Mammary microvascular endothelial cell (primary cell): ENCODE measurements around the gene DEDD. TPM values are rescaled to one million over a fixed set of nuclear protein-coding genes. Genes with fewer than 3 reads are reported as not detected.

ENCODE experiments used
- total RNA-seq: library from RNA; depleted of rRNA; stranded (reverse); fragments of >200 nt; gene quantifications from 2 replicates; pipeline ENCODE4 v1.2.3, GENCODE V29; 2015

The DEDD gene, protein sequence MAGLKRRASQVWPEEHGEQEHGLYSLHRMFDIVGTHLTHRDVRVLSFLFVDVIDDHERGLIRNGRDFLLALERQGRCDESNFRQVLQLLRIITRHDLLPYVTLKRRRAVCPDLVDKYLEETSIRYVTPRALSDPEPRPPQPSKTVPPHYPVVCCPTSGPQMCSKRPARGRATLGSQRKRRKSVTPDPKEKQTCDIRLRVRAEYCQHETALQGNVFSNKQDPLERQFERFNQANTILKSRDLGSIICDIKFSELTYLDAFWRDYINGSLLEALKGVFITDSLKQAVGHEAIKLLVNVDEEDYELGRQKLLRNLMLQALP
- 19.4 and 31.8 TPM in 2 replicates for total RNA-seq

DNA sequence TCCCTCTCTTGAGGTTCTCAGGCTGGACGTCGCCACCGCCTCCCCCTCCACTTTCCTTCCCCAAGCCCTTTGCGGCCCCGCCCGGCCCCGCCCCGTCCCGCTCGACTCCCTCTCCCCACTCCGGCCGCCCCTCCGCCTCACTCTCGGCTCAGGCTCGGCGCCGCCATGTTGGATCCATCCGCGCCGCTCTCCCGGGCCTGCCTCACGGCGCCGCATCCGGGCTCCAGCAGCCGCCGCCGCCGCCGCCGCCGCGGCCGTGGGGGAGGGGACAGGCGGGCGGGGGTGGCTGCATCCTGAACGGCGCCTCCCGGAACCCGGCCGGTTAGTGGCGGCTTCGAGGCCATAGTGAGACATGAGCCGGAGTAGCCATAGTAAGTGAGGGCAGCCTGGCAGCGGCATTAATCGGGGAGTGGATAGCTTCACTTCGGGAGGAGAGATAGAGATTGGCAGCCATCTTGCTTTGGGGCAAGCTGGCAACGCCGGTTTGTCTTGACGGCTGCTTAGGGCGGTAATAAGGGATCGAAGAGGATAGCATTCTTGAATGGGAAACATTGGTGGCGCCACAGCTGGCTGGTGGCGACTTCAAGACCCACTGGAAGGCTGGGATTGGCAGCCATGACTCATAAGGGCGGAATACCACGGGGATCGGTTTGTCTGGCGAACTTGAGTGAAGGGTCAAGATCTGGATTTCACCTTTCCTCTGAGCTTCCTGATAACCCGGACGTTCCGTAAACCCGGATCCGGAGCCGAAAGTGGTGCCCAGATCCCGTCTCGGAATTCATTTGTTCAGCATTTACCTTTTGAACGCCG, at the start of gene DEDD:
Gene DEDD (minus strand): TSS at position 258 of the 810 bp plus-strand sequence. CDS start 8,205 bp downstream, outside the sequence.

DNA sequence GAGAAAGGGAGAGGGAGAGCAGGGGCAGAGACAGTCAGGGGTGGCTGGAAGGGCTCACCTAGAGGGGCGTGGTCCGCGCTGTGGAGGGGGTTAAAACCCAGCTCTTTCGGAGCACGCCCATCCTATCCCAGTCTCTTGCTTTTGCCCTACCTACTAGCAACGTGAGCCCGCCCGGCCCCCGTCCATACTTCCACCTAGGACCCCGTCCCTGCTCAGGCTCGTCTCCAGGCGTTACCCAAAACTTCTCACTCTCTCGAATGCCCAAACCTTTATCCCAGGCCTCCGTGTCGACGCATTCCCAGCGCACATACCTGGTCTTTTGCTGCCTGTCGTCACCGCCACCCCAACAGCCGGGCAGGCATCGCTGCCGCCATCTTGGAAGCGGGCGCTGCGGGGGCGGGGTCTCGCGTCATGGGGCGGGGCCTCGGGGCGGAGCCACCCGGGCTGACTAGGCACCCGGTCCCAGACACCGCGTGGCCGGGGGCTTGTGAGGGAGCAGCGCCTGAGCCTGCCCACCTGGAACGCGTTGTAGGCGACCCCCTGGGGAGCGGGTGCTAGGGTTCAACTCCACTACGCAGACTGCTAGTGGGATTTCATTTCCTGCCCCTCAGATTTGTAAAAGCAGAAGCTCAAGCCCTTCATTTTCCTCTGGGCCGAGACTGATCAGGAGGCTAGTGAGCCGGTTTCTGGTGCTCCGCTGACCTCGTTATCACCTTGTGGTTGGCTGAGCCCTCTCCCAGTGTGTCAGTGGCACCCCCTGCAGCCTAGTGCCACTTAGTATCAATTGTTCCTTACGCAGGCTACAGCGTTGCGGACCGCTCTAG, 44.9 kb upstream of the DEDD start, which contains the start of gene B4GALT3:
Gene B4GALT3 (minus strand): TSS at position 396 of the 824 bp plus-strand sequence. CDS start 1,447 bp downstream, outside the sequence.

DNA sequence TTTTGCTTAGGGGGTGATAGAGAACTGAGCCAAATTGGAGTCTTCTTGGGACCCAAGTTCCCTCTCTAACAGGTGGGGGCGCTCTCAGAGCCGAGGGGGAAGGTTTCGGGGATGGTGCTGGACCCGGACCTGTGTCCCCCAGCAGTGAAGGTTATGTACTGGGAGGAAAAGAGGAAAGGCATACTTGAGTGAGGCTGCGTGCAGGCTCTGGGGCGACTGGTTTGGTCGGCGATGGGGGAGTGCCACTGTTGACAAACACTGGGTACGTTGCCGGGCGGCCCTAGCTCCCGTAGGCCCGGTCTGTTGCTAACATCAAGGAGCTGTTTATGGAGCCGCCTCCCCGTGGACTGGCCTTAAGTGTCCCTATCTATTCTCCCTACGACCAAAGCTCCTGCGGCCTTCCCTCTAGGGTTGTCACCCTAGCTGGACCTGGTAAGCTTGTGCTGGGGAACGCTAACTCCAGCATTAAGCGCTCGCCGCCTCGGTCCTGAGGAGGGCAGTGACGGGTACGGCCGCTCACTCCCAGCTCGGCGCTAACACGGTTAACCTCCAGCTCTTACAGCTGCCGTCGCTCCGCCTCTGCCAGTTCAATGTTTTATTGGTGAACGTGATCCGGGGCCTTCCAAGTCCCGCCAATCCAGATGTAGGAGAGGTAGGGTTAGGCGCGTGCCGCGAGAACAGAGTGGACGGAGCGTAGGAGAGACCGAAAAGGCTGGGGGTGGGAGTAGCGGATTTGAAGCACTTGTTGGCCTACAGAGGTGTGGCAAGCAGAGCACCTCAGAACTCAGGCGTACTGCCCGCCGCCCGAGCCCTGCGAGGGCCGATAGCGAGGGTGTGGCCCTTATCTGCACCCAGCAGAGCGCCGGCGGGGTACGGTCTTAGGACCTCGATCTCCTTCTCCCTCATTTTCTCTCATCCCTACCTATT, 33.5 kb upstream of the DEDD start, which contains the start of gene PPOX:
Gene PPOX (plus strand): TSS at position 685 of the 927 bp plus-strand sequence. CDS start 422 bp downstream, outside the sequence.

DNA sequence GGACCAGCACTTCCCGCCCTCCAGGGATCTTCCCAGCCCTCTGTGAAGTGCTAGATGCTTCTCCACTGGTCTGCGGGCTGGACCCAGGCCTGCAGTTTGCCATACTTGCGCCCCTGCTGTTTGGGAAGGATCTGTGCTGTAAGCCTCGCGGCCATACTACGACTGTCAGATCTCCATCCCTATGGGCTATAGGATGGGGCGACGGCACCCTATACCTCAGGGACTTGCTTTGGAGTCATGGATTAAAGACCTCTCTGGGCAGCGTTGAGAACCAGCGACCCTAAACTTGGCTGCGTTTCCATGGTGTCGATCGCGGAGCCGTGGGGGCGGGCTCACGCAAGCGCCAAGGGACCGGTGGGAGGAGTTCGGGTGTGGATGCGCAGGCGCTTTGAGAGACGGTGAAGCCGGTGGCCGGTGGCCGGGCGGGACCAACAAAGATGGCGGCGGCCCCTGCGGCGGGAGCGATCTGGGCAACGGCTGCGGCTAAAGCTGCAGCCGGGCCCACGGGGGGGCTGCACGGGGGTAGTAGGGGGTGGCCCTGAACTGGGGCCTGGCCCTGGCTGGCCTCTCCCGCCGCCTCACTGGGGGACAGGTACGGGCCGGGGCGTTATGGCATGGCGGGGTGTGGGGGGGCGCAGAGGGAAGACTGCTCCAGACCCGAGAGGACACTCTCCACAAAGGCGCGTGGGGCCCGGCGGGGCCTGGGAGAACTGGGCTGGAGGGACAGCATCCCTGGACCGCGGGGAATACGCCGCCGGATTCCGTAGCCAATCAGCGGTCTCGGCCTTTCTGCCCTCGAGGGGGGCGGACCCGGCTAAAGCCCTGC, 26.8 kb upstream of the DEDD start, which contains the start of gene USP21:
Gene USP21 (plus strand): TSS at position 414 of the 826 bp plus-strand sequence. CDS start 1,141 bp downstream, outside the sequence.

DNA sequence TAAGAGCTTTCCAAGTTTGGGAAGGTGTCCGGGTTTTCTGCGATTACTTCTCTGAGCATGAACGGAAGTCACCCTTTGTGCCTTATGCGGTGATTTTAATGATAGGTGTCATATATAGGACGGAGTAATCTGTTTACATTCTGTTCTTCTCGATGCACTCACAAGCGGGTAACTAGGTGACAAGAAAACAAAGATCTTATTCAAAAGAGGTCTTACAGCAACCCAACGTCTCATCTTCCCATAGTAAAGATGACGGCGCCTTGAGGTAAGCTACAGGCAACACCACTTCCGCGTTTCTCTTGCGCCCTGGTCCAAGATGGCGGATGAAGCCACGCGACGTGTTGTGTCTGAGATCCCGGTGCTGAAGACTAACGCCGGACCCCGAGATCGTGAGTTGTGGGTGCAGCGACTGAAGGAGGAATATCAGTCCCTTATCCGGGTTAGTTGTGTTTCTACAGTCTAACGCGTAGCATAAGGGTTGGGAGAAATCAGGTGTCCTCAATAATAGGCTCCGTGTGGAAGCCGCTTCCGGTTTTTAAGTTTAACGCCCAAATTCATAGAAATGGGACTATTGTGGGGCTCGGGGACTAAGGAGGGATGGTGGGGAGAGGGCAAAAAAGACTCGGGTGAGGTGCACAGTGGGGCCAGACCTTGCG, 21.3 kb upstream of the DEDD start, which contains the start of gene UFC1:
Gene UFC1 (plus strand): TSS at position 297 of the 656 bp plus-strand sequence. CDS start 20 bp downstream, at position 317.

DNA sequence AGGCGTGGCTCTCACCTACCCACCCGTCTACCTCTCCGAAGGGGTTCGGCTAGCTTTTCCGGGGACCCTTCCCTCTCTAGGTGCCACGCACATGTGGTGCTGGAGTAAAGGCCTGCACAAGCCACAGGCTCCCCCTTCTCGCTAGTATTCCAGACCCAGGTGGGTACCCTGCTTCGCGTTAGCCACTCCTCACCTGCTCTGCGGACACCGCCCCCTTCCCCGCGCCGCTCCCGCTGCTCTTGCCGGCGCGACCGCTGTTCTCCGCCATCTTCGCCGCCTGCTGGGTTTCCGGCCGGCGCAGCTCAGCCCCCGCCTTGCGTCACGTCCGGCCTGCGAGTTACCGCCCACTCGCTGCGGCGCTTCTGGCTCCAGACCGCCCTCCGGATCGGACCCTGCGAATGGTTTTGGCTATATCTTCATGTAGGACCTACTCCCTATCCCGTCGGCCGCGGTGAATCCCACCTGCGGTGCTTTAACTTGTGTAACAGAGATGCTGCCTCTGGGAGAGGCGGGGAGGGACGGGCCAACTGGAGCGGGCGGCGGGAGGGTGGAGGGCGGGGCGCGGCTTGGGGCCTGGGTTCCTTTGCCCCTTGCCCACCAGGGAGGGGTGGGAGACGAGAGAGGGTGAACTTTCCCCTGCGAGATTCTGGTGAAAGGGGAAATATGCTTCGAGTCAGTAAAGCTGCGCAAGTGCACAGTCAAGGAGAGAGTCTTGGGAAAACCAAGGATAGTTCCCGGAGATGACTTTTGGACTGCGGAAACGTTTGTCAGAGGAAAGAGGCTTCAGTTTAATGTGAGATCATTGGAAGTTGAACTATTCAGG, 14.5 kb downstream of the DEDD start, which contains the start of the genes NIT1 and PFDN2:
Gene NIT1 (plus strand): TSS at position 347 of the 823 bp plus-strand sequence. CDS start 72 bp downstream, at position 419.
Gene PFDN2 (minus strand): TSS at position 279 of the 823 bp plus-strand sequence. CDS start 11 bp downstream, at position 268.

DNA sequence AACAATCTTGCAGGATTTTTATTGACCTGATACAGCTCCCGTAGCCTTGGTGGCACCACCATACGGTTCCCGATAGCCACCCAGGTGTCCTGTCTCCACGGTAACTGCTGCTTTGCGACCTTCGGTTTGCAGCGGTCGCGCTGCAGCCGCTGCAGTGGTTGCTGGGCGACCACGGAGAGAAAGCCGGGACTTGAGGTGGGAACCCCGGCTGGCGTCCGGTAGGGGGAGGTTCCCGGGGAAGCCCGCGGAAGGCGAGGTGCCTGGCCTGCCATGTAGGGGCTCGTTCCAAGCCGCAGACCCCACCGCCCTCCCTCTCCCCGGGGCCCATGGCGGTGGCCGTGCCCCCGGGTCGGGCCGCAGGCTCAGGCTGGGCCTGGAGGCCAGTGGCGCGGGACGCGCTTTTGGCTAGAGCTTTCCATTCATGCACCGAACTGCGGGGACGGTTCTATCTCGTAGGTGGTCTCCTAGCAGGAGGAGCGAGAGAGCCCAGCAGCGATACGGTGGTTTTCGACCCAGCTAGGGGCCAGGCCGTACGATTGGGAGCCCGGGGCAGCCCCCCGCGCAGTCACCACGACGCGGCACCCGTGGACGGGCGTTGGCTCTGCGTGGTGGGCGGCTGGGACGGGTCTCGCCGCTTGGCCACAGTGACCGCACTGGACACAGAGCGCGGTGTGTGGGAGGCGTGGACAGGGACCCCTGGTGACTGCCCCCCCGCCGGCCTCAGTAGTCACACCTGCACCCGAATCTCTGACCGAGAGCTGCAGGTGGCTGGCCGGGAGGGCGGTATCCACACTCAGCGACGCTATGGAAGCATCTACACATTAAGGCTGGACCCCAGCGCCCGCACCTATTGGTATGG, 34.0 kb downstream of the DEDD start, which contains the start of gene KLHDC9:
Gene KLHDC9 (plus strand): TSS at position 152 of the 859 bp plus-strand sequence. CDS start 175 bp downstream, at position 327.

DNA sequence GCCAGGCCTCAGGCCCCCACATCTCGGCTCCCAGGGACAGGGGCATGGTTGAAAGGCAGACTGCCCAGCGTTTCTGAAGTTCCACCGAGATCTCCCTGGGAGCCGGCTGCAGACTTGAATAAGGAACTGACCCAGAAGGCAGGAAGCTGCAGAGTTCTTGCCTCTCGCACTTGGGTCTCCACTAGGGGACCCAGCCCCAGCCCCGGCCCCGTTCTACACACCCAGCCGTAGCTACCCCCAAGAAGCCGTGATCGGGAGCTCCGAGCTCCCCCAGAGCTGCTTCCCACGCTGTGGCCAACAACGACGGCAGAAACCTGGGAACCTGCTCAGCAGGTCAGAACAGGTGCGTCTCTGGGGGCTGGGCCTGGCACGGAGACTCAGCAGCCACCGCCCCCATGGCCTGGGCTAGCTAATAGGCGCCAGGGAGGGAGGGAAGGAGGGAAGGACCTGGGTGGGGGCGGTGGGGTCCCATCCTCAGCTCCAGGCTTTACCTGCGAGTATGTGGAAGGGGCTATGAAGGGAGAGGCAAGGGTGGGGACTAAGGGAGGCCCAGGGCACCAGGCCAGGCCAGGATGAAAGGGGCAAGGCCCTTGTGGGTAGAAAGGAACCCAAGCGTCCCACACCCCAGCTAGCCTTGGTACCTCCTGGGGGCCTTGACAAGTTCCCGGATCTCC, 43.1 kb downstream of the DEDD start, which contains the start of gene NECTIN4:
Gene NECTIN4 (minus strand): TSS at position 308 of the 674 bp plus-strand sequence. CDS start 262 bp downstream, at position 46.

Other genes starting within 250 kb of the DEDD start
- not detected in 2 replicates for gene ITLN1, start 247.5 kb downstream of the DEDD start, total RNA-seq
- gene ITLN2, start 177.9 kb downstream of the DEDD start, total RNA-seq, result not detected in 2 replicates
- 67.0 and 77.2 TPM in 2 replicates for gene F11R, start 111.5 kb downstream of the DEDD start, total RNA-seq
- 1.5 TPM in 1 of 2 replicates, not detected in the other for gene TSTD1, start 93.7 kb downstream of the DEDD start, total RNA-seq
- 59.0 and 59.1 TPM in 2 replicates for gene USF1, start 86.7 kb downstream of the DEDD start, total RNA-seq
- 0.13 and 0.20 TPM in 2 replicates for gene ARHGAP30, start 62.8 kb downstream of the DEDD start, total RNA-seq
- 0.47 and 0.54 TPM in 2 replicates for gene NECTIN4, start 43.1 kb downstream of the DEDD start, total RNA-seq
- gene KLHDC9, start 34.3 kb downstream of the DEDD start, total RNA-seq, result 1.1 and 2.6 TPM in 2 replicates
- gene PFDN2, start 14.6 kb downstream of the DEDD start, total RNA-seq, result 63.7 and 71.8 TPM in 2 replicates
- 20.9 and 27.4 TPM in 2 replicates for gene NIT1, start 14.6 kb downstream of the DEDD start, total RNA-seq
- 72.6 and 84.7 TPM in 2 replicates for gene UFC1, start 21.3 kb upstream of the DEDD start, total RNA-seq
- gene USP21, start 26.8 kb upstream of the DEDD start, total RNA-seq, result 5.7 and 7.1 TPM in 2 replicates
- 10.7 and 12.0 TPM in 2 replicates for gene PPOX, start 33.8 kb upstream of the DEDD start, total RNA-seq
- gene B4GALT3, start 44.8 kb upstream of the DEDD start, total RNA-seq, result 30.5 and 39.7 TPM in 2 replicates
- 26.7 and 28.6 TPM in 2 replicates for gene ADAMTS4, start 66.4 kb upstream of the DEDD start, total RNA-seq
- gene NDUFS2, start 69.7 kb upstream of the DEDD start, total RNA-seq, result 102 and 119 TPM in 2 replicates
- gene FCER1G, start 82.6 kb upstream of the DEDD start, total RNA-seq, result not detected in 2 replicates
- not detected in 2 replicates for gene APOA2, start 91.0 kb upstream of the DEDD start, total RNA-seq
- gene TOMM40L, start 93.4 kb upstream of the DEDD start, total RNA-seq, result 21.1 and 22.1 TPM in 2 replicates
- not detected in 2 replicates for gene NR1I3, start 105.5 kb upstream of the DEDD start, total RNA-seq
- gene PCP4L1, start 126.1 kb upstream of the DEDD start, total RNA-seq, result not detected in 2 replicates
- gene MPZ, start 177.3 kb upstream of the DEDD start, total RNA-seq, result 1.8 and 2.1 TPM in 2 replicates
- gene SDHC, start 181.7 kb upstream of the DEDD start, total RNA-seq, result 40.2 and 58.0 TPM in 2 replicates
- not detected in 2 replicates for gene CFAP126, start 235.2 kb upstream of the DEDD start, total RNA-seq